ENCODE results near the gene GPC6.

GPC6 gene

DNA sequence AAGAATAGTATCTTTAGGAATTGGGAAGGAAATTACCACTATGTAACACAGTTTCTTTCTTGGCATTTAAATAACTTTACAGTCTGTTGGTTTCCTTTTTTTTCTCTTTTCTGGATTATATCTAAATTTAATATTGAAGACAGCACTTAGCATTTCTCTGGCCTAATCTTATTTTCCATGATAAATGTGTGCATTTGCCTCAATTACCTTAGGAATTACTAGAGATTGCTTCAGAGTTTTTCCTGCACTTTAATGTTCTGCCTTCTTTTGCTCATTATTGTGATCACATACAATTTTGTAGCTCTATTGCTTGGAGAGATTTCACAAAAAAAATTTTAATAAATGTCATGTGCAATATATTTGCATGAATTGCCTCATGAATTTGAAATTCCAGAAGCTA lies 1227.7 kb downstream of the GPC6 start:
- no peaks in the 10 kb centered on the region for H3F3A ChIP-seq (ENCODE audit: low read depth)
- TF ChIP-seq, protein P1, sequence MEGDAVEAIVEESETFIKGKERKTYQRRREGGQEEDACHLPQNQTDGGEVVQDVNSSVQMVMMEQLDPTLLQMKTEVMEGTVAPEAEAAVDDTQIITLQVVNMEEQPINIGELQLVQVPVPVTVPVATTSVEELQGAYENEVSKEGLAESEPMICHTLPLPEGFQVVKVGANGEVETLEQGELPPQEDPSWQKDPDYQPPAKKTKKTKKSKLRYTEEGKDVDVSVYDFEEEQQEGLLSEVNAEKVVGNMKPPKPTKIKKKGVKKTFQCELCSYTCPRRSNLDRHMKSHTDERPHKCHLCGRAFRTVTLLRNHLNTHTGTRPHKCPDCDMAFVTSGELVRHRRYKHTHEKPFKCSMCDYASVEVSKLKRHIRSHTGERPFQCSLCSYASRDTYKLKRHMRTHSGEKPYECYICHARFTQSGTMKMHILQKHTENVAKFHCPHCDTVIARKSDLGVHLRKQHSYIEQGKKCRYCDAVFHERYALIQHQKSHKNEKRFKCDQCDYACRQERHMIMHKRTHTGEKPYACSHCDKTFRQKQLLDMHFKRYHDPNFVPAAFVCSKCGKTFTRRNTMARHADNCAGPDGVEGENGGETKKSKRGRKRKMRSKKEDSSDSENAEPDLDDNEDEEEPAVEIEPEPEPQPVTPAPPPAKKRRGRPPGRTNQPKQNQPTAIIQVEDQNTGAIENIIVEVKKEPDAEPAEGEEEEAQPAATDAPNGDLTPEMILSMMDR (conservative IDR thresholded peaks at IDR 0.05; ENCODE audit: low read length), result no peak
- no peak for TF ChIP-seq EZH2phosphoT487 (IDR thresholded peaks at IDR 0.05; ENCODE audit: borderline replicate concordance)
- no peaks in the 10 kb centered on the region for H3K9me3 ChIP-seq (ENCODE audit: insufficient read depth, low read depth, low read length)
- H3K79me2 ChIP-seq (ENCODE audit: insufficient read depth, low read length), result no peaks in the 10 kb centered on the region
- H3K4me2 ChIP-seq (ENCODE audit: low read depth, low read length, poor library complexity, severe bottlenecking), result no peak overlapping the region
- H2AFZ ChIP-seq (ENCODE audit: low read length), result no peak overlapping the region
- H3K9ac ChIP-seq (ENCODE audit: low read depth, low read length, poor library complexity, severe bottlenecking), result no peak overlapping the region
- no peaks in the 10 kb centered on the region for H3K36me3 ChIP-seq (ENCODE audit: insufficient read depth, low read length)
- no peaks in the 10 kb centered on the region for H3K9me2 ChIP-seq (replicated peaks; ENCODE audit: low read depth, low read length)
- H3K4me3 ChIP-seq (ENCODE audit: low read length, poor library complexity, severe bottlenecking), result no peak overlapping the region
- no peaks in the 10 kb centered on the region for H3K4me1 ChIP-seq (ENCODE audit: insufficient read depth, low read length, poor library complexity, severe bottlenecking)
- H4K20me1 ChIP-seq (ENCODE audit: insufficient read depth, low read length, poor library complexity, severe bottlenecking), result no peaks in the 10 kb centered on the region
- H3K27me3 ChIP-seq (ENCODE audit: insufficient read depth, low read length, poor library complexity, severe bottlenecking), result no peaks in the 10 kb centered on the region

DNA sequence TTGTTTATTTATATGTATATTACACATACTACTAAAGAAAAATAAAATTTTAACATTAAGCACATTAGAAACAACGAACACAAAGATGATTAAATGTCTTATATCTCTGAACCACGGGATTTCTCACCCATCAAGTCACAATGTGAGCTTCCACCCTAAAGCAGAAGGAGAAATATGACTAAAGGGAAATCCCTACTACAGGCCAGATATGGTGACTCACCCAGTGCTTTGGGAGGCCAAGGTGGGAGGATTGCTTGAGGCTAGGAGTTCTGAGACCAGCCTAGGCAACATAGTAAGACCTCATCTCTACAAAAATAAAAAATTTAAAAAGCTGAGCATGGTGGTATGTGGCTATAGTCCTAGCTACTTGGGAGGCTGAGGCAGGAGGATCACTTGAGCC lies 1228.3 kb downstream of the GPC6 start:
- H3K9me3 ChIP-seq (ENCODE audit: insufficient read depth, low read depth, low read length), result no peaks in the 10 kb centered on the region
- H3K4me2 ChIP-seq (ENCODE audit: low read depth, low read length, poor library complexity, severe bottlenecking), result no peak overlapping the region
- no peak overlapping the region for H3K9ac ChIP-seq (ENCODE audit: low read depth, low read length, poor library complexity, severe bottlenecking)
- no peaks in the 10 kb centered on the region for H3F3A ChIP-seq (ENCODE audit: low read depth)
- no peaks in the 10 kb centered on the region for H3K9me2 ChIP-seq (replicated peaks; ENCODE audit: low read depth, low read length)
- no peak overlapping the region for H2AFZ ChIP-seq (ENCODE audit: low read length)
- no peaks in the 10 kb centered on the region for H4K20me1 ChIP-seq (ENCODE audit: insufficient read depth, low read length, poor library complexity, severe bottlenecking)
- no peaks in the 10 kb centered on the region for H3K4me1 ChIP-seq (ENCODE audit: insufficient read depth, low read length, poor library complexity, severe bottlenecking)
- no peak overlapping the region for H3K4me3 ChIP-seq (ENCODE audit: low read length, poor library complexity, severe bottlenecking)
- H3K79me2 ChIP-seq (ENCODE audit: insufficient read depth, low read length), result no peaks in the 10 kb centered on the region
- TF ChIP-seq EZH2phosphoT487 (IDR thresholded peaks at IDR 0.05; ENCODE audit: borderline replicate concordance), result no peak
- TF ChIP-seq, protein P1 (conservative IDR thresholded peaks at IDR 0.05; ENCODE audit: low read length), result no peak
- no peaks in the 10 kb centered on the region for H3K36me3 ChIP-seq (ENCODE audit: insufficient read depth, low read length)
- no peaks in the 10 kb centered on the region for H3K27me3 ChIP-seq (ENCODE audit: insufficient read depth, low read length, poor library complexity, severe bottlenecking)

DNA sequence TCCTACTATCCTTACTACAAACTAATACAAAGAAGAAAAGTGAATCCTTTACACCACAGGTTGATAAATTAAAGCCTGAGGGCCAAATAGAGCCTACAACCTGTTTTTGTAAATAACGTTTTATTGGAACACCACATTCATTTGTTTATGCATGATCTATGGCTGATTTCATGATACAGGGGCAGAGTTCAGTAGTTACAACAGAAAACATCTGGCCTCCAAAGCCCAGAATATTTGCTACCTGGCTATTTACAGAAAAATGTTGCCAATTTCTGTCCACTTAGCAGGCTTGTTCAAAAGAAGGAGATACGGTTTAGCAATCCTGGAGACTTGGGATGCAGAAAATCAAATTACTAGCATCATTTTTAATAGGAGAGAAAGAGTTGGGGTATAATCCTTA lies 1228.8 kb downstream of the GPC6 start:
- Histone ChIP-seq H3K4me3 (ENCODE audit: low read length, poor library complexity, severe bottlenecking) (no peak overlapping the region), H3K4me2 (ENCODE audit: low read depth, low read length, poor library complexity, severe bottlenecking) (no peak overlapping the region), H3K27me3 (ENCODE audit: insufficient read depth, low read length, poor library complexity, severe bottlenecking) (no peaks in the 10 kb centered on the region), H3K9me3 (ENCODE audit: insufficient read depth, low read depth, low read length) (no peaks in the 10 kb centered on the region), H3K36me3 (ENCODE audit: insufficient read depth, low read length) (no peaks in the 10 kb centered on the region), H2AFZ (ENCODE audit: low read length) (no peak overlapping the region), H3K79me2 (ENCODE audit: insufficient read depth, low read length) (no peaks in the 10 kb centered on the region), H3K4me1 (ENCODE audit: insufficient read depth, low read length, poor library complexity, severe bottlenecking) (no peaks in the 10 kb centered on the region), H3K9ac (ENCODE audit: low read depth, low read length, poor library complexity, severe bottlenecking) (no peak overlapping the region), H3F3A (ENCODE audit: low read depth) (no peaks in the 10 kb centered on the region), H4K20me1 (ENCODE audit: insufficient read depth, low read length, poor library complexity, severe bottlenecking) (no peaks in the 10 kb centered on the region), H3K9me2 (replicated peaks; ENCODE audit: low read depth, low read length) (no peaks in the 10 kb centered on the region)
- TF ChIP-seq, protein P1 (conservative IDR thresholded peaks at IDR 0.05; ENCODE audit: low read length), result no peak
- TF ChIP-seq EZH2phosphoT487 (IDR thresholded peaks at IDR 0.05; ENCODE audit: borderline replicate concordance), result no peak
